ENCODE results near the gene ARHGAP25.

ARHGAP25 gene

GRCh38 chr2:68734688-68735525, at the start of gene ARHGAP25:
Gene ARHGAP25, plus strand, starts transcription at chr2:68734811. Its CDS starts 389 bp downstream, at chr2:68735200.
- DNase-seq = peak; percentile 70 to 76

- DNase-seq = no peak
Observed at GRCh38 chr2:68686178-68686577, 48.4 kb upstream of the ARHGAP25 start.

GRCh38 chr2:68687018-68687417, 47.6 kb upstream of the ARHGAP25 start:
- no peak for DNase-seq

DNA sequence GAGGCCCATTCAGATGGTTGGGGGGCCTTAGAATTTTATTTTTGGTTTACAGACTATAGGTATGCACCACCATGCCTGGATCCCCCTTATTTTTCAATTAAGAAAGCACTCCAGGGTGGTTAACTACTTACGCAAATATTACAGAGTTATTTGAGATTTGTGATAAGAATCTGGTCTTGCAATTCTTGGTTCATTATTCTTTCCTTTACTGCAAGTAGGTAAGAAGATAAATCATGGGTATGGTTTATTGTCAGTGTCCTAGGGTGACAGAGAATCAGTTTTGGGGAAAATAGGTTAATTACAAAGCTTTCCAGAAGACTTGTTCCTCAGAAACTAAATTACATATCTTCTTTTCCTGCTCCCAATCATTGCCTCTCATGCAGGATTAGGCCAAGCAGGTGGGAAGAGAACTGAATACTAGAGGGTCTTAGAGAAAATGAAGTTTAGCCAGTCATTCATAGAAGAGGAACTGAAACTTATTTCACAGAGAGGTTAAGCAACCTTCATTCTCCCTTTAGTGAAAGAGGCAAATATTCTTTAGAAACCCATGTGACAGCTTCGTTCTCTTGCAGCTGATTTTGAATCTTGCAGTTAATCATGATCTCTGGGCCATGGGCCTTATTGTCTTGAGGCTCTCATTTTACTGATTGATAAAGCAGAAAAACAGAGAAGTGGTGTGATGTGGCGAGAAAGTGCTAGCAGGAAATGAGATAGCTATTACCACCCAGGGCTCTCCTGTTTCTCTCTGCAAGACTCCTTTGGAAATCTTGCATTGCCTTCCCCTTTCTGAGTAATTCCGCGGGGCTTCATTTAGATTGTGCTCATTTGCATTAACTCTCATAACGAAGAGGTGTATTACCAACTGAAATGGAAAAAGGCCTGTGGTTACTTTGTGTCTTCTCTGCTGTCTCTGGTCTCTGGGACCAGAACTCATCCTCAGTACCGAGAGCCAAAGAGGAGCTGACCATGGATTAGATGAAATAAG, 44.8 kb upstream of the ARHGAP25 start:
- peak in 1 of 2 experiments; percentile 26 for DNase-seq

DNA sequence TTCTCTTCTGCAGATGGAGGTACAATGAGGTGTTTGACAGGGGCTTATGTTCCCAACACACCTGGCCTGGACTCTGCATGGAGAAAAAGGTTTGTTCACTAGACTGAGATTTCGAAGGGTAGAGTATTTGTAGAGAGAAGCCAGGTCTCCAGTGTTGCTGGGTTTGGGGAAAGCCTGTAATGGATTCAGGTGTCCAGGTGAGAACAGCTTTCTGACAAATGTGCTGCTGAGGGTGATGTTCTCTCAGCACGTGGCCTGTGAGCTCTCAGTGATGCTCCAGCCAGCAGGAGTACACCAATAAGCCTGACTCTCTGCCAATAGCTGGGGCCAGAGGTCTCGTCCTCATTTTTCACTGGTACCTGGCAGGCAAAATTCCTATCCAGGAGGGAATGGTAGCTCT, 43.8 kb upstream of the ARHGAP25 start:
- no peak for DNase-seq

DNA sequence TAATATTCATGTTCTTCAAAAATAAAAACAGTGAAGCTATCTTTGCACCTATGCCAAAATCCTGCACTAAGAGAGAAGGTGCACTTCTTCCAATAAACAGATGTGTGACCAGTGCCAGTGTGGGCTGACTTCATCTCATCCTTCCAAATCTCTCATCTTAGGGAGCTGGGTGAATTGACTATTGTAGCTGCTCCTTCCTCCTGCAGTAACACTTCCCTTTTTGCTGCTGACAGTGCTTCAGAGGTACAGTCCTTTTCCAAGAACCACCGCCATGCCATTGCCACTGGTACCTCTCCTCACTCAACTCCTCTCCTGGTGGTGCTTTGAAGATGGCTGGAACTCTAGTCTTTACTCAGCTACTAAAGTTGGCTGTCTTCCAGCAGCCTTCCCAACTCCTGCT, 42.1 kb upstream of the ARHGAP25 start:
- no peak for DNase-seq

GRCh38 chr2:68693951-68694350, 40.7 kb upstream of the ARHGAP25 start:
- no peak for DNase-seq

- no peak for DNase-seq
Observed at GRCh38 chr2:68695971-68696370, 38.6 kb upstream of the ARHGAP25 start.

GRCh38 chr2:68696554-68696953, 38.1 kb upstream of the ARHGAP25 start:
- no peak for DNase-seq

DNA sequence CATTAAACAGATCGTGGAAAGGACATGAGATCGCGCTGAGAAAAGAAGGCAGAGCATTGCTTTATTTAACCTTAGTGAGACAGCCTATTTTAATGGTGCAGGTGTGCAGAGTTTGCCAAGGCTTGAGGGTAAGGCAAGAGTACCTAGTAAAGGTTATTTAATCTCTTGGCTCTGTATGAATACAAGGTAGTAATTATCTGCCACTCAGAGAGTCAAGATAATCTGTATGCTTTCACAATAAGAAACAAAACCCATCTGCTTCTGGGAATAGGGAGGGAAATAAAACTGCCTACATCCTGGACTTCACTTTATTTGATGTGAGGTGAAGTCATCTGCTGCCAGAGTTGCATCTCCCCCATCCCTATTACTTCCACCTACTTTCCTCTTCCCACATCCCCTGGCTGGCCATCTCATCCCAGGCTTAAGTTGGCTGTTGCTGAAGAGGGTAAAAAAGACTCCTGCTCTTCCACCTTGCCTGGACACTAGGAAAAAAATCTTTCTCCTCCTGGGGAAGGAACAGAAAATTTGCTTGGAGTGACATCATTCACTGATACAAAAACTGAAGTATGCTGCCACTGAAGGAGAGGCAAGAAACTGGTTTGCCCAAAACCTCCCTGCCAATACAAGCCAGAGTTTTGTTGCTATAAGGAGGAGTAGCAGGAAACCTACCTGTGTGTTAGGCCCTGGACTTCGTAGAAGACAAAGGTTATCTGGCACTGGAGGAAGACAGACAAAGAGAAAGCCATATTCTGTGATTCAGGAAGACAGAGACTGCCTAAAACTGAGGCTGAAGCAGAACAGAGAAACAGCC, 35.8 kb upstream of the ARHGAP25 start:
- no peak for DNase-seq

DNA sequence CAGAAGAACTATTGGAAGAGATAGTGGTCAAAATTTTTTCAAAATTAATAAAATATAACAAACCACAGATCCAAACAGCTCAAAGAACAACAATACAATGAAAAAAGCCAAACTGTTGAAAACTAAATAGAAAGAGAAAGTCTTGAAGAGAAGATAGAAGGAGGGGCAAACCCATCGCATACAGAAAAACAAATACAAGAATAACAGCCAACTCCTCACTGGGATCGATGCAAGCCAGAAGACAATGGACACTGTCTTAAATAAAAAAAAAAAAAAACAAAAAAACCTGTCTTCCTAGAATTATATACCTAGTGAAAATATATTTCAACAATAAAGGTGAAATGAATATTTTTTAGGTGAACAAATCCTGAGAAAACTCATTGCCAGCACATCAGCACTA, 34.1 kb upstream of the ARHGAP25 start:
- no peak for DNase-seq

- DNase-seq = no peak
Observed at GRCh38 chr2:68706637-68707036, 28.0 kb upstream of the ARHGAP25 start.

GRCh38 chr2:68708629-68709028, 26.0 kb upstream of the ARHGAP25 start:
- no peak for DNase-seq

GRCh38 chr2:68709421-68709911, 25.1 kb upstream of the ARHGAP25 start:
- peak in 1 of 2 experiments; percentile 32 for DNase-seq

GRCh38 chr2:68710336-68710735, 24.3 kb upstream of the ARHGAP25 start:
- DNase-seq = no peak

DNA sequence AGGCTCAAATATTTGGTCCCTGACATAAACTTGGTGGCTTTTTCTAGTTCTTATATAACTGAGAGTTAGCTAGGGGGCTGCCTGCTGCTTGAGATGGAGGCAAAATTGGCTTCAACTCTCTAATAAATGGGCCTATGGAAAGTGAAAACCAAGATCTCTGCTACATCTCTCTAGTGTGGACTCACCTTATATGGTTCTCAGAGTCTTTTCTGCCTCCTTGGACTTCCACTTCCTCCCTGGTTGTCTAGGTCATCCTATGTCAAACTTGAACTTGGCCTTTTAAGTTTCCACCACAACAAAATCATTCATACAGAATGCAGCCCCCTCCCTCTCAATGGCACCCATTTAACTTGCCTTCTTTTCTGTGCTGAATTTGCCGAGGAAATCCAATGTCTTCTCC, 23.9 kb upstream of the ARHGAP25 start:
- DNase-seq = no peak

DNA sequence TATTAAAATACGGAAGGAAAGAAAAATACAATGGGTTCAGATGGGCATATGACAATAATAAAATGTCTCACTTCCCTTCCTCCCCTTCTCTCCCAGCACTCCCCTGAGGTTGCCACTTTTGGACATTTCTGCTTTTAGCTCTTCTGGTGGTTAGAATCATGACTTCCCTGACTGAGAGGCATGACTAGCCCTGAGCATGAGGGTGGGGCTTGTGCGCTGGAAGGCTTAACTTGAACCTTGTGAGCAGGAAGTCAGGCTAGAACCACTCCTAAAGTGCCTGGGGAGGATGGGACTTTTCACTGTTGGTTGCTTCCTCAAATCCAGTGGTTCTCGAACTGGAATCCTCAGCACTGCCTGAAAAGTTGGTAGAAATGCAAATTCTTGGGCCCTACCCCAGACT, 19.7 kb upstream of the ARHGAP25 start:
- DNase-seq = peak in 1 of 2 experiments; percentile 67

GRCh38 chr2:68715353-68716041, 19.1 kb upstream of the ARHGAP25 start:
- DNase-seq = peak in 1 of 2 experiments; percentile 76

GRCh38 chr2:68716604-68717304, 17.9 kb upstream of the ARHGAP25 start:
- no peak for DNase-seq

DNA sequence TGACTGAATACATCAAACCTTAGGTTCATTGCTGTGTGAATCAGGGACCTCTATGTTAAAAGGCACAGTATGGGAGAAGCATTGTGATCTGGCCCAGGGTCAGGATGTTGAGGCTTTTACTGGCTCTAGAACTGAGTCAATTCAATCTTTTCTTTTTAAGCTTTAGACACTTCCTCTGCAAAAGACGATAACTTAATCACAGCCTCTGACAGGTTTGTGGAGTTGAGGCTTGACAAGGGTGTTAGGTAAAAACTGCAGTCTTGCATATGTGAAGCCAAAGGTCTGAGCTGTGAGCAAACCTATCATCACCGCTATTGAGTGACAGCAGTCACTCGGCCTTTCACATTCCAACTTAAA, 17.3 kb upstream of the ARHGAP25 start:
- peak in 1 of 2 experiments; percentile 64 for DNase-seq

GRCh38 chr2:68719912-68720311, 14.7 kb upstream of the ARHGAP25 start:
- no peak for DNase-seq
